IPS DF 4.7 (cell line): ENCODE results near the gene CHST5.

Experiments
- DNase-seq: peaks from one replicate; pipeline ENCODE4 v3.0.0-alpha.2; 2013; ENCODE audit warnings: low spot score; ENCODE audit errors: extremely low read depth

Gene CHST5

GRCh38 chr16:75535901-75536300, at the start of gene CHST5:
Gene CHST5 (minus strand): TSS chr16:75536108. CDS start chr16:75530384, 5,724 bp downstream.
- DNase-seq = no peak

GRCh38 chr16:75584108-75584507, 48.2 kb upstream of the CHST5 start:
- no peak for DNase-seq

- no peak for DNase-seq
These were observed 43.5 kb upstream of the CHST5 start for GRCh38 chr16:75579281-75579834.

GRCh38 chr16:75578725-75579124, 42.8 kb upstream of the CHST5 start:
- no peak for DNase-seq

DNA sequence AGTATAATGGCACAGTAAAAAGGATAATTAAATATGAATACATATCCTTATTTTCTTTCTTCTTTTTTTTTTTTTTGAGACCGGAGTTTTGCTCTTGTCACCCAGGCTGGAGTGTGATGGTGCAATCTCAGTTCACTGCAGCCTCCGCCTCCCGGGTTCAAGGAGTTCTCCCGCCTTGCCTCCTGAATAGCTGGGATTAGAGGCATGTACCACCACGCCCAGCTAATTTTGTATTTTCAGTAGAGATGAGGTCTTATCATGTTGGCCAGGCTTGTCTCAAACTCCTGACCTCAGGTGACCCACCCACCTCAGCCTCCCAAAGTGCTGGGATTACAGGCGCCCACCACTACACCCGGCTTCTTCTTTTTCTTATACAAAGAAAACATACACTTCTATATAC, 42.3 kb upstream of the CHST5 start:
- DNase-seq = no peak

DNA sequence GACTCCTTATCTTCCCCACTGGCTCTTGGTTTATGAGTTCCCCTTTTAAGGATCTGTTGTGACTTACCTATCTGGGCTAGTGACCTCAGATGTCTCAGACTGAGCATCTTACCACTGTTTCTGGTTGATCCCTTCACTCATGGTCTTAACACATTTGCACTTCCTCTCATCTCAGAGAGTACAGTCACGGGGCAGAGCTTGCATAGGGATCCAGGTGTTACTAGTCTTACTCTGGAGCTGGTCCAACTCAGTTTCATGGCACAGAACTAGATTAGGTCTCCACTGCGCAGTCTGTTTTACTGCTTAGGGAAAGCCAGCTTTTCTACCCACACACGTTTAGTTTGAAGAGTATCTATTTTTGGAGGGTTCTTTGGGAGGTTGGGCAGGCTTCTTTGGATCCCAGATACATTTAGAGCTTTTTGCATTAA, 40.5 kb upstream of the CHST5 start:
- no peak for DNase-seq

DNA sequence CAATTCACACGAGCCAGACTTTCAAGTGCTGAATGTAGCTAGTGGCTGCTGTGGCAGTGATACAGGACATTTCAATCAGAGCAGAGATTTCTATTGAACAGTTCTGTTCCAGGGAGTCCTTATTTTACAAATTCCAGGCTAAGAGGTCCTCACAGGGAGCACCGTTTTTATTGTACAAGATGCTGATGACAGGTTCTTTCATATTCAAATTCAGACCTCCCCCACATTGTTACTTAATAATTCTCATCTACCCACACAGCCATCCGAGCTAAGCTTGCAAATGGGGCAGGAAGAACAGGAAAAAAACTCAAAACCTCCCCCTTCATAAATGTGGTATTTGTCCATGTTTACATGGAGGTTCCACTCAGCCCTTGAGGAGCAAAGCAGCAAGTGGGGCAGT, 40.0 kb upstream of the CHST5 start:
- no peak for DNase-seq

DNA sequence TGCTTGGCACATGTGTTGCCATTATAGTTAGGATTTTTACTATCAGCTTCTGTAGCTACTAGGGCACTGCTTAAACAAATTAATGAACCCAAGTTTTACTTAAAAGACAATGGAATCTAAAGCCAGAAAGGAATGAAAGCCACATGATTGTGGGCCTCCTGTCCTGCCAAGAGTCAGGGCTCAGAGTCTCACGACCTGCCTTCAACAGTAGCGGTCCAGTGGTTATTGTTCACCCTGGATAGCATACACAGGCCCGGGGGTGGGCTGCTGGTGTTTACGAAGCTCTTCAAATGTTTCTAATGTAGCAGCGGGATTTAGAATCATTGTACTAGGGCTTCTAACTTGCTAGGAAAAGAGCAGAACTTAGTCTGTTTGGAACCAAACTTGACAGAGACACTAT, 38.0 kb upstream of the CHST5 start:
- DNase-seq = no peak

GRCh38 chr16:75572864-75573542, 37.1 kb upstream of the CHST5 start:
- DNase-seq = no peak

DNA sequence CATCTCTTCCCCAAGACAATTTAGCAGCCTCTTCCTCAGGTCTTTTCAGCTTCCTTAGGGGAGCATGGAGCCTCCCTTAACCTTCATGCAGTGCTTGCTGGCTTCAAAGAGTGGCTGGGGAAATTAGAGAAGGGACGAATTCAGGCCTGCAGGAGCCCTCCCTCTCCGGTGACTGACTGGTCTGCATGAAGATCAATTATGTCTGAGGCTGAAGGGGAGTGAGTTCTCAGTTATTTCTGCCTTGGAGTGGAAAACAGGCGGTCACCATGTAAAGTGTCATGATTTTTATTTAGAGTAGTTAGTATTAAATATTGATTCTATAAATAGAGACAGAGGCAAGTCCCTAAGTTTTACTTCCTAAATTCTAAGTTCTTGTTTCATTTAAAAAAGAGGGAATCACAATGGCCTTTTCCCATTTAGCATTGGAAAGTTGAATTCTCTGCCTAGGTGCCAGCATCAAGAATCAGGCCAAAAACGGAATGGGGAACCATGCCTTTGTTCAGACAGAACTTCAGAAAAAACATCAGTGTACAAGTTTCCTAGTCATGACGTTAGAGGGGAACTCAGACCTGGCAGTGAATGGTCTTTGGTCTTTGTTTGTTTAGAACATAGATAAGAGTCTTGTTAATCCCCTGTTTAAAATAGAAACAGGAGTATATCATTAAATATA, 34.6 kb upstream of the CHST5 start:
- no peak for DNase-seq

- DNase-seq = no peak
These were observed 32.0 kb upstream of the CHST5 start for GRCh38 chr16:75567911-75568310.

DNA sequence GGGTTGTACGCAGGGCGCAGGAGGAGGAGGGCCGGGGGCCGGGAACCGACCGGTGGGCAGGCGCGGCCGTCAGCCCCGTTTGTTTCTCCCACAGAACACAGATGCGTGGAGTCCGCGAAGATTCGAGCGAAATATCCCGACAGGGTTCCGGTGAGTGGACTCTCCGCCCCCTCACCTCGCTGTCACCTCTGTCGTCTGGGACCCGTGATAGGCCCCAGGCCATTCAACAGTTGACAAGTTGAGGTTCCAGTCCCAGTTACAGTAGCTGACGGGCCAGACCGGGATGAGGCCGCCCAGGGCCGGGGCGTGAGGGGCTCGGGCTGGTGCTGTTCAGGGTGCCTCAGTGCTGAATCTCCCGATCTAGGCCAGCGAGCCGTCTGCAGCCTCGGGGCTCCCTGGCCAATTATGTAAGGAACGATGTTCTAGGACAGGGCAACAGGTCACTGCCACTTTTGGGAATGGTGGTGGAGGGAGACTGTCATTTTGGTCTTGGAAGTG, 30.9 kb upstream of the CHST5 start:
- no peak for DNase-seq

DNA sequence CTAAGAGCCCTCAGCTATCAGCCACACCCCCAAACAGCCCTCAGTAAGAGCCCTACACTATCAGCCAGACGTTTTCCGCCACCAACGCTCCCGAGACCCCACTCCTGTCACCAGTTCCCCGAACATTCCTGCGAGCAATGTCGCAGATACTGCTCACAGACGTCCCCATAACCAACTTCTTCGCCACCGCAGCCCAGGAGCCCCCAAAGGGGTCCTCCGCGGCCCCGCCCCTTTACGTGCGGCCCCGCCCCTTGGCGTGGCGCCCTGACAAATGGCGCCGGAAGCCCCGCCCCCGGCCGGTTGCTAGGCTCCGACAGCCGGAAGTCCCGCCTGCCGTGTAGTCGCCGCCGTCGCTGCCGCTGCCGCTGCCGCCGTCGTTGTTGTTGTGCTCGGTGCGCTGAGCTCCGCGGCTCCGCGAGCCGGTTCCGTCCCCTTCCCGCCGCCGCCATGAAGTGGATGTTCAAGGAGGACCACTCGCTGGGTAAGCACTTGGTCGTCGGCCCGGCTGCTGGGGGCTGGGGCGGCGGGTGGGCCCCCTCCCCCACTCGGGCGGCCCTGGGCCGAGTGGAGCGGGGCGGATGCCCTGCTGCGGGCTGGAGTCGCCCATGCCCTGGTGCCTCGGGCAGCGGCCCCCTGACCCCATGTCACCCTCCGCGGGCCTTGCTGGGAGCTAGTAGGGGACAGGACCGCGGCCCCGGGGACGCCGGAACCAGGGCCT, 30.3 kb upstream of the CHST5 start, which contains the start of gene GABARAPL2:
GABARAPL2 (plus strand) TSS at position 340 of the 718 bp plus-strand sequence; CDS start at position 448, 108 bp downstream.
- DNase-seq = no peak

GRCh38 chr16:75565640-75566039, 29.7 kb upstream of the CHST5 start:
- DNase-seq = no peak

DNA sequence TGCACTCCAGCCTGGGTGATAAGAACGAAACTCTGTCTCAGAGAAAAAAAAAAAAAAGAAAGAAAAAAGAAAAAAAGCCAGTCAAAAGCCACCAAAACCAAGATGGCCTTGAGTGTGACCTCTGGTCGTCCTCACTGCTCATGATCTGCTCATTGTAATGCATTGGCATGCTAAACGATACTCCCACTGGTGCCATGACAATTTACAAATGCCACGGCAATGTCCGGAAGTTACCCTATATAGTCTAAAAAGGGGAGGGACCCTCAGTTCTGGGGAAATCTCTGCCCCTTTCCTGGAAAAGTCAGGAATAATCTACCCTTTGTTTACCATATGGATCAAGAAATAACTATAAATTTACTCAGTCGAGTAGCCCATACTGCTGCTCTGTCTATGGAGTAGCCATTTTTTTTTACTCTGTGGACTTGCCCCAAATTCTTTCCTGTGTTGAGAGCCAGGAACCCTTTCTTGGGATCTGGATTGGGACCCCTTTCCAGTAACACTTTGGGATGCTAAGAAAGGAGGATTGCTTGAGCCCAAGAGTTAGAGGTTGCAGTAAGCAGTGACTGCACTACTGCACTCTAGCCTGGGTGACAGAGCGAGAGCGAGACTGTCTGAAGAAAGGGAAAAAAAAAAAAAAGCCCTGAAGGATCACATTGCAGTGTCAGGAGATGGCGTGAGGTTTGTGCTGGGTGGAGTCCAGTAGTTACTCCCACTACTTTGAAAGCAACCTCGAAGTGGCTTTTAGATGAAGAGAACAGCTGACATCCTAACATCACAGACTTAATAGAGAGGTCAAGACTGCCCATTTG, 23.9 kb upstream of the CHST5 start:
- no peak for DNase-seq

- DNase-seq = no peak
These were observed 23.0 kb upstream of the CHST5 start for GRCh38 chr16:75558846-75559401.

- DNase-seq = no peak
These were observed 20.6 kb upstream of the CHST5 start for GRCh38 chr16:75556431-75556950.

DNA sequence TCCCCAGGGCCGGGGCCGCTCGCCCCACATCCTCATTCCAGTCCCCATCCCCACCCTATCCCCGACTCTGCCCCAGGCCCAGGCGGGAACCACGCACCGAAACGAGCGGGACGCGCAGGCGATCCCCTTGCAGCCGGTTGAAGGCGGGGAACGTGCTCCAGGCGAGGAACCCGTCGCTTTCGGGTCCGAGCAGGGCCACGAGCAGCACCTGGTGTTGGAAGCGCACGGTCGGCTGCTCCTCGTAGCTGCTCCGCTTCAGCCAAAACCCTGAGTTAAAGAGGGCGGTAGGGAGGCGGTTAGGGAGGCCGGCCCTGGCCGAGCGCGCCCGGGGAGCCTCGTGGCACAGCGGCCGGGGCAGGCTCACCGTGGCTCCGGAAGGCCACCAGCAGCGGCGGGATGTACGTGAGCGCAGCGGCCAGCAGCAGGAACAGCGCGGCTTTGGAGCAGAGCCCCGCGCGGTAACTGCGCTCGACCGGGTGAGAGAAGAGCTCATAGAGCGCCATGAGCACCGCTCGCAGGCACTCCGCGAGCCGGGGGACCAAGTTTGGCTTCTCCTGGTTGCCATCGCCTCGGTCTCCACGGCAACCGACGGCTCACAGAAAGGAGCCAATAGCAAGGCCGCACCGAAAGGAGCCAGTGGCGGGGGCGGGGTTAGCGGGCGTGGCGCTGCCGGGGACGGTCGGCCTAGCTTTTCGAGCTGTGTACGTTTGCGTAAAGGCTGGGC, 20.0 kb upstream of the CHST5 start, which contains the start of gene TMEM231:
TMEM231 (minus strand) TSS at position 546 of the 724 bp plus-strand sequence; CDS start at position 503, 43 bp downstream.
- DNase-seq = no peak

GRCh38 chr16:75555213-75555706, 19.4 kb upstream of the CHST5 start:
- no peak for DNase-seq
